ENCODE measurements around the gene PLEKHM3.
"Not testable (repeated sequence)": the region's sequence is repeated elsewhere in the genome, so short reads cannot be mapped to it uniquely, and the experiment has no call there.

The PLEKHM3 gene

DNA sequence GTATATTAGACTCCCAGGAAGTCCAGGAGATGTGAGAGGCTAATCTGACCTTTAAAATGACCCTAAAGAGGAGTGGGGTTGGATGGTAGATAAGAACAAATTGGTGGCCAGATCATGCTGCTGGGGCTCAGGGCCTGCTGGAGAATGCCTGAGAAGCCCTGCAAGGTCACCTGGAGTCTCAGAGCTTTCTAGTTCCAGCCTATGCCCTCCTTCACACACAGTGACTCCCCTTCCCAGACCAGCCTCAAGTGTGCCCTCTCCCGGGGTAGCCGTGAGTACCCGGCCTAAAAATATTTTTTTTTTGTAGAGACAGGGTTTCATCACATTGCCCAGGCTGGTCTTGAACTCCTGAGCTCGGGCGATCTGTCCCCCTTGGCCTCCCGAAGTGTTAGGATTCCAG, 211.4 kb downstream of the PLEKHM3 start:
- no peak for DNase-seq

GRCh38 chr2:207813221-207813916, 212.0 kb downstream of the PLEKHM3 start:
- no peak for DNase-seq

GRCh38 chr2:207812726-207813080, 212.6 kb downstream of the PLEKHM3 start:
- DNase-seq, result no peak

- DNase-seq, result no peak
Observed at GRCh38 chr2:207812058-207812725, 213.1 kb downstream of the PLEKHM3 start.

DNA sequence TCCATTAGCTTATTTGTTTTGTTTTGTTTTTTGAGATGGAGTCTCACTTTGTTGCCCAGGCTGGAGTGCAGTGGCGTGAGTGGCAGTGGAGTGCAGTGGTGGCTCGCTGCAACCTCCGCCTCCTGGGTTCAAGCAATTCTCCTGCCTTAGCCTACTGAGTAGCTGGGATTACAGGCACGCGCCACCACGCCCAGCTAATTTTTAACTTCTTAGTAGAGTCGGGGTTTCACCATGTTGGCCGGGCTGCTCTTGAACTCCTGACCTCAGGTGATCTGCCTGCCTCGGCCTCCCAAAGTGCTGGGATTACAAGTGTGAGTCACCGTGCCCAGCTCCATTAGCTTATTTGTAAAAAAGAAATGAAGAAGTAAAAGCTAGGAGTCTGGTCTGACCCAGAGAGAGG, 213.7 kb downstream of the PLEKHM3 start:
- DNase-seq, result not testable (repeated sequence)

DNA sequence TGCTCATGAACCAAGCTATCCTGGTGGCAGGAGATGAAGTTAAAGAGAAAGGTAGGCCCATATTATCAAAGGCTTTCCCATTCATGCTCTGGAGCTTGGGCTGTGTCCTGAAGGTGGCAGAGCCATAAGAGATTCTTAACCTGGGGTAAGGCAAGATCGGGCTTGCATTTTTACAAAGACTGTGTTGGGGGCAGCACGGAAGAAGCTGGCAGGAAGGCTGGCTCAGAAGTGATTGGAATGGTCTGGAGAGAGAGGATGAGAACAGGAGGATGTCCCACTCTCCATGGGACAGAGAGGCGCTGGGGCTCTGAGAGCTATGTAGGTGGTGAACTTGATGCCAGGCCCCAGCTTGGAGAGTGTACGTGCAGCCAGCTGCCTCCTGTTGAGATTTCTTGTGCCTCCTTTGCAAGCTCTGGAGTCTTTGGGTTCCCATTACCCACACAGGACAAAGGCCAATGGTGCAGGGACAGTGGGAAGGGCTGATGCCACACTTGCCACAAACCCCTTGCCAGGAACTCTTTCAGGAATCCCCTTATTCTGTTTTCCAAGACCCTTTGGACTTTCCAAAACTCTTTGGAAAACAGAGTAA, 215.0 kb downstream of the PLEKHM3 start:
- no peak for DNase-seq

GRCh38 chr2:207808119-207808518, 217.2 kb downstream of the PLEKHM3 start:
- DNase-seq, result no peak

DNA sequence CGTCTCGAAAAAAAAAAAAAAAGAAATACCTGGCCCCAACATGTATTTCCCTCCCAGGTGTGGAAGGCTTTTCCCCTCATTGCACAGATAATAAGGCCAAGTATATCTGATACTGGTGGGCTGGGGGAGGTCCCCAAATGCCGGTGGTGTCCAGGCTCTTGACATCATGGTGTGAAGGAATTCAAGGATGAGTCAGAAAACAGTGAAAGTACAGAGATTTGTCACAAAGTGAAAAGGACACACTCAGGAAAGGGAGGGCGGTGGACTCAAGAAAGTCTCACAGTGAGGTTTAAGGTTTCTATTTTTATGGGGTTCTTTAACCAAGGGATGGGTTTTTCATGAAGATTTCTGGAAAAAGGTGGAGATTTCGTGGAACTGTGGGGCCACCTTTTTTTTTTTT, 217.8 kb downstream of the PLEKHM3 start:
- DNase-seq, result no peak

DNA sequence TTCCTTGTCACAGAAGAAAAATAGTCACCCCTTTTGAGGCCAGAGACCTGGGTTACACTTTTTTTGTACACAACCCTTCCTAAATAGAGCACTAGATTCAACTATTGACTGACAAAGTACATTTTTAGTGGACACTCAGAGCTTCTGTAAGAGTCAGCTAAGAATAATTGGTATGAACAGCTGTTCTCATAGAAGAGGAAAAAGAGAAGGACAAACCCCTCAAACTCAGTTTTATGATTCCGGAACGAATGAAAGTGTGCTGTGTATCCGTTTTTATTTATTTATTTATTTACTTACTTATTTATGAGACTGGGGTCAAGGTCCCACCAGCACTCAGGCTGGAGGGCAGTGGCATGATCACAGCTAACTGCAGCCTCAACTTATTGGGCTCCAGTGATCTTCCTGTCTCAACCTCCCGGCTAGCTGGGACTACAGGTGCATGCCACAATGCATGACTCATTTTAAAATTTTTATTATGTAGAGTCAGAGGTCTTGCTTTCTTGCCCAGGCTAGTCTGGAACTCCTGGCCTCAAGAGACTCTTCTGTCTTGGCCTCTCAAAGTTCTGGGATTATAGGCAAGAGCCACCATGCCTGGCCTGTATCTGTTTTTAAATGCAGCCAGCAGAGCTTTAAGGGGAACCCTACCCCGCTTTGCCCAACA, 219.6 kb downstream of the PLEKHM3 start:
- DNase-seq, result no peak

GRCh38 chr2:207802650-207803049, 222.7 kb downstream of the PLEKHM3 start:
- DNase-seq, result no peak

GRCh38 chr2:207801259-207801658, 224.1 kb downstream of the PLEKHM3 start:
- peak; percentile 46 for DNase-seq

DNA sequence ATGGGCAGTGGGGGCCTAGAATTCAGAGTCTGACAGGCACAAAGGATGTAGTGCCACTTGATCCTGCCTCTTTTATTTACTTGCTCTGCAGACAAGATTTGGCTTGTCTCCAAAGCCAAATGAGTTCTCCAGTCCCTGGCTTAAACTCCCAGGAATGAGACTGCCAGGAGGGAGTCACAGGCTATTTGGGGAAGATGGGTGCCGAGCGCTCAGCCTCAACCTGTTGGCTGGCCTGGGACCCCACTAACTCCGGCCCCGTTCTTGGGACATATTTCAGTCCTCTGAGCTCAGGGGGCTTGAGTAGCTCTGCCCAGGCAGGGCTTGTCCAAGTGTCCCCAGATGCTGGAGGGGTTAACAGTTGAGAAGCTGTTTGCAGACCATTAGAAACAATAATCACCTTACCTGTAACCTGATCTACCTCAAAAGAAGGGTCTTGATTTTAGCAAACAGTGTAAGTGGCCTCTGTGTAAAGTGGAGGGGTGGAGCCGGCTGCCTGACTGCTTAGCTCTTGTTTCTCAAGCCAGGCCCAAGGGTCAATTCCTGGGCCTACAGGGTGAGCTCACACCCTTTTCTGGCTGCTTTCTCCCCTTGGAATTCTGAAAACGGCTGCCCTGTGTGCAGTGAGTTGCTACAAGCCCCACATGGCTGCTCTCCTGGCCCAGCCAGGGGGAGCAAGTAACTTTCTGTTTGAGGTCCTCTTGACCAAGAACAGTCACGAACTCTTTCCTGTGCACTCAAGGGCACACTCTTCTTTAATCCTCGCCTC, 228.6 kb downstream of the PLEKHM3 start:
- DNase-seq, result peak; percentile 80

DNA sequence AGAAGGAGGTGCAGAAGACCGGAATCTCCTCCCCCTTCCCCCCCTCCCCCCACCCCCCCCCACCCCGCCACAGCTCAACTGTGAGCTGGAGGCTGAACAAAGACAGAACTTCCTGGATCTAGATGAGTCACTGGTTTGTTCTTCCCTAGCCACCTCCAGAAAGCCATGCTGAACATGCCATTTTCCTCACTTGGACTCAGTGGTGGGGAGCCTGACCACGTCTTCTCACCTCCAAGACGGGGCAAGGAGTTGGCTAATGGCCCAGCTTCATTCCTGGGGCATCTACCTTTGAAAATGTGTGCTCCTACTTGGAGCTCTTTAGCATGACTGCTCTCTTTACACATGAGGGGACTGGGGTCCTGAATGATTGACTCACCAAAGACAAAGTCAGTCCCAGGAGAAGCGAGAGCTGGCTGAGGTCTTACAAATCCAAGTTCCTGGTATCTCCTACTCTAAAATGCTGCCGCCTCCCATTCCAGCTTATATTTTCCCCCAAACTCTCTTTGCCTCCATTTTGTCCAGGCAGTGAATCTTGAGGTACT, 233.0 kb downstream of the PLEKHM3 start:
- DNase-seq, result no peak

- no peak for DNase-seq
Observed at GRCh38 chr2:207791579-207792243, 233.6 kb downstream of the PLEKHM3 start.

- DNase-seq, result no peak
Observed at GRCh38 chr2:207790898-207791297, 234.4 kb downstream of the PLEKHM3 start.

GRCh38 chr2:207787800-207788199, 237.5 kb downstream of the PLEKHM3 start:
- DNase-seq, result no peak

- DNase-seq, result no peak
Observed at GRCh38 chr2:207787017-207787416, 238.3 kb downstream of the PLEKHM3 start.

DNA sequence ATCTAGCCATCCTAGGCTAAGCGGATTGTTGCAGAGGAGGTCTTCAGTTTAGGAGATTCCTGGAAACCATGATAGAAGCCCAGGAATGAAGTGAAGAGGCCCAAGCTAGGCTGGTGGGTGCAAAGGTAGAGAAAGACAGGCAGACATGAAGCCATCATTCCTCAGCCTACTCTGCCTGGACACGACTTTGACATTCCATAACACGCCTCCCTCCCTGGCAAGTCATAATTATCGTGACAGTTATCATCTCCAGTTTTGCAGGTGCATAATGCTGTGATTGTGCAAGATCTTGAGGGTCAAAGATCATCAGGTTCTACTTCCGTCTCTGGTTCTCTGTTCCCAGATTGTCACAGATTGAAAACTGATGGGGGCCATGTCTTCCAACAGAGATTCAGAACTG, 240.4 kb downstream of the PLEKHM3 start:
- DNase-seq, result no peak

DNA sequence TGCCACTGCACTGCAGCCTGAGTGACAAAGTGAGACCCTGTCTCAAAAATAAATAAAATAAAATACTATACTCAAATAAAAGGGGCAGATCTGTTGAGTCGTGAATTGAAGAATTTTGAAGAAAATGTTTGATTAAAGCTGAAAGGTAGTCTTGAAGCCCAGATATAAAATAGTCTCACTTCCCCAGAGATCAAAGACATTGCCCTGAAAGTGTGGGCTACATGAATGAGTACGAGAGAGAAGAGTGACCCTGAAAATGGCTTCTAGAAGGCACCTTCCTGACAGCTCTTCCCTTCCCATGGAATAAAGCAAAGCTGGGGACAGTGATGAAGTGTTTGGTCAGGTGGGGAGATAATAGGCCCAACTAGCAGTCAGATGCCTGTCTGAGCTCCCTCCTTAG, 241.8 kb downstream of the PLEKHM3 start:
- no peak for DNase-seq

DNA sequence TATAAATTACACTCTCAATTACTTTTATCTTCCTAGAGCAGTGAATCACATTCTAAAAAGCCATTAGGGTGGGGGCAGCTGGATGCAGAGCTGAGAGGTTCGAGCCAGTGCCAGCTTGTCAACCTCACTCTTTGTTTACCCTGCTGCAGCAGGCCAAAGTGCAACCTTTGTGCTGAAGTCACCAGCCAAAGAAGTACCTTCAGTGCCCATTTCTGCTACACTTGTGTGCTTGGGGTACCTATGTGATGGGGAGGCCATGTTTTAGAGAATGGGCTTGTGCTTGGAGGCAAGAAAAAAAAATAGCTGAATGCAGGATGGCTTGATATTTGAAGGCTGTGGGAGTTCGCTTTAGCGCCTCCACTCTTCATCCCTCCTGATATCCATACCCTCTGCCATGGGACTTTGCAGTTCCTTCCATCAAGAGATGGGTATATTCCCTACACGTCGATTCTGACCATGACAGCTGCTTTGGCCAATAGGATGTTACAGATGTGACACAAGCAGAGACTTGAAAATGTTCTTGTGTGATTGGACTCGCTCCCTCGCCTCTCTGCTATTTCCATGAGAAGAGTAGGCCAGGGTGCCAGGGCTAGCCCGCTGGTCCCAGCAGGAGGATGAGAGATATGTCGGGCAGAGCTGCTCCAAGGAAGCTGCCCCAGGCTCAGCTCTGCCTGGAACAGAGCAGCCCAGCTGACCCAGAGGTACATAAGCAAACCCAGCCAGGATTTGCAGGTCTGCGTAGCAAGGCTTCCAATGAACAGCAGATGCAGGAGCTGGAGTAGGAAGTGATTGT, 242.9 kb downstream of the PLEKHM3 start:
- no peak for DNase-seq

- DNase-seq, result no peak
Observed at GRCh38 chr2:207779523-207779922, 245.8 kb downstream of the PLEKHM3 start.
